Brain microvascular endothelial cell (primary cell): ENCODE results near the gene NEK7.
"Not testable (repeated sequence)": the region's sequence is repeated elsewhere in the genome, so short reads cannot be mapped to it uniquely, and the experiment has no call there.

ENCODE experiments used
- DNase-seq: peaks from one replicate; pipeline ENCODE4 v3.0.0-alpha.2; 2020
- H3K27ac ChIP-seq: fragments of 250-450 bp; sonication (Bioruptor Pico); 2 replicates; pipeline ENCODE4 v1.5.1; 2020; ENCODE audit warnings: mild to moderate bottlenecking, moderate library complexity
- H3K27me3 ChIP-seq: fragments of 250-450 bp; sonication (Bioruptor Pico); replicated peaks from 2 replicates; pipeline ENCODE4 v1.5.1; 2020; ENCODE audit warnings: mild to moderate bottlenecking
- H3K36me3 ChIP-seq: fragments of 250-450 bp; sonication (Bioruptor Pico); replicated peaks from 2 replicates; pipeline ENCODE4 v1.5.1; 2020; ENCODE audit warnings: mild to moderate bottlenecking
- H3K4me3 ChIP-seq: 2 replicates; pipeline ENCODE4 v1.5.1; 2011; ENCODE audit warnings: low read depth, mild to moderate bottlenecking, control low read depth, low read length, moderate library complexity
- CTCF ChIP-seq: IDR thresholded peaks from 2 replicates; pipeline ENCODE4 v1.5.1; 2011; ENCODE audit warnings: low read depth, mild to moderate bottlenecking, moderate library complexity, low read length, control low read depth, inconsistent platforms; ENCODE audit errors: missing control alignments
- in situ Hi-C: cut with HindIII; loops from 2 replicates; pipeline ENCODE4 v1.10.0; 2017; ENCODE audit warnings: low sequenced_read_pairs, low pct_ligation_motif_present

The NEK7 gene

GRCh38 chr1:198300451-198300850 lies 143.7 kb downstream of the NEK7 start:
- TF ChIP-seq CTCF = no peak
- H3K27ac ChIP-seq = no peak overlapping the region
- H3K36me3 ChIP-seq = peaks cover 20% of the 10 kb centered on the region
- H3K4me3 ChIP-seq = no peak overlapping the region
- no peak for DNase-seq
- no peaks in the 10 kb centered on the region for H3K27me3 ChIP-seq
- in situ Hi-C loops = no loop called here

GRCh38 chr1:198304431-198304830 lies 147.6 kb downstream of the NEK7 start:
- TF ChIP-seq CTCF = no peak
- no peak for DNase-seq
- H3K36me3 ChIP-seq = peaks cover 19% of the 10 kb centered on the region
- H3K4me3 ChIP-seq = no peak overlapping the region
- no peaks in the 10 kb centered on the region for H3K27me3 ChIP-seq
- no peak overlapping the region for H3K27ac ChIP-seq
- in situ Hi-C loops = no loop called here

DNA sequence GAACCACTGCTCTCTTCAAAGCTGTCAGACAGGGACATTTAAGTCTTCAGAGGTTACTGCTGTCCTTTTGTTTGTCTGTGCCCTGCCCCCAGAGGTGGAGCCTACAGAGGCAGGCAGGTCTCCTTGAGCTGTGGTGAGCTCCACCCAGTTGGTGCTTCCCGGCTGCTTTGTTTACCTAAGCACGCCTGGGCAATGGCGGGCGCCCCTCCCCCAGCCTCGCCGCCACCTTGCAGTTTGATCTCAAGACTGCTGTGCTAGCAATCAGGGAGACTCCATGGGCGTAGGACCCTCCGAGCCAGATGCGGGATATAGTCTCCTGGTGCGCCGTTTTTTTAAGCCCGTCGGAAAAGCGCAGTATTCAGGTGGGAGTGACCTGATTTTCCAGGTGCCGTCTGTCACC lies 158.0 kb downstream of the NEK7 start:
- in situ Hi-C loops, DNase-seq, H3K27ac ChIP-seq, H3K4me3 ChIP-seq, H3K27me3 ChIP-seq: not testable (repeated sequence)
- peaks cover 18% of the 10 kb centered on the region for H3K36me3 ChIP-seq

- H3K27ac ChIP-seq, in situ Hi-C loops: not testable (repeated sequence)
Measured at GRCh38 chr1:198315331-198315730, 158.5 kb downstream of the NEK7 start.

DNA sequence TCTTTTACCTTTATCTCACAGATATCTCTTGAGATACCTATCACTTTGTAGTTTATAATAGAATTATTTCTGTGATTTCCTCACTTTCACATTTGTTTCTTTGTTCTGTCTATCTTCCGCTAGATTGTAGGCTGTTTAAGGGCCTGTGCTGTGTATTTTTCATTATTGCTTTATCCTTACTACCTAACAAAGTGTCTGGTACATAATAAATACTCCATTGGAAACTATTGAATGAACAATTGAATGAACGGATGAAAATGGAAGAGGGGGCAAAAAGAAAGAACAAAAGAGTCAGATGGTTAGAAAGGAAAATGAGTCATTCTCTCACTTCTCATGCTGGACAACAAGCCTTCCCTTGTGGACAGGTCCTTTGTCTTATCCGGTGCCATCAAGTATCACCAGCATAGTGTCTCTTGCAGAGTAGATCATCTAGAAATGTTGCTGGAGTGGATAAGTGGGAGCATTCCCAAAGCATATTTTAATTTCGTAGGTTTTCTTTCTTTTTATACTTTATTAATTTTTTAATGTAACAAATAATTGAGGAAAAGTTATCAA lies 159.8 kb downstream of the NEK7 start:
- no peak for DNase-seq
- Histone ChIP-seq H3K4me3 (no peak overlapping the region), H3K27me3 (no peaks in the 10 kb centered on the region), H3K36me3 (peaks cover 21% of the 10 kb centered on the region), H3K27ac (no peak overlapping the region)
- no peak for TF ChIP-seq CTCF
- in situ Hi-C loops = no loop called here

More at GRCh38 chr1:198315331-198315730, 158.5 kb downstream of the NEK7 start:
- not testable (repeated sequence) for H3K4me3 ChIP-seq, DNase-seq, H3K27me3 ChIP-seq
- peaks cover 18% of the 10 kb centered on the region for H3K36me3 ChIP-seq

DNA sequence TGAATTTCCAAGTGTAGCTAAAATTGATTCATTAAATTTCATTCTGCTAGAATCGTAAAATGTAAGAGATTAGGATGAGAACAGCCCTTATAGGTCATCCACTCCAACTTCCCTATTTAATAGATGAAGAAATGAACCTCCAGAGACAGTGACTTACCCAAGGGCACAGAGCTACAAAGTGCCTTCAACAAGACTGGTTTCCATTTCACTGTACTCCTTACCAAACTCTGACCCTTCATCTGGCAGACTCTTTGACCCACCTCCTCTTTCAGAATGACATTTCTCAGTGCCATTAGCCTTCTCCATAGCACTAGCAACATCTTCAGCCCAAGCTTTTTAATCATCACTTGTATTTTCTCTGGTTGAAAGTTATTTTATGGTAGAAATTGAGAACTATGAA lies 161.3 kb downstream of the NEK7 start:
- TF ChIP-seq CTCF = no peak
- Histone ChIP-seq H3K4me3 (no peak overlapping the region), H3K27me3 (no peaks in the 10 kb centered on the region), H3K27ac (no peak overlapping the region), H3K36me3 (peaks cover 21% of the 10 kb centered on the region)
- in situ Hi-C loops = no loop called here
- DNase-seq = no peak

GRCh38 chr1:198320759-198321158 lies 164.0 kb downstream of the NEK7 start:
- H3K4me3 ChIP-seq = no peak overlapping the region
- in situ Hi-C loops = no loop called here
- H3K27ac ChIP-seq = no peak overlapping the region
- H3K27me3 ChIP-seq = no peaks in the 10 kb centered on the region
- TF ChIP-seq CTCF = no peak
- H3K36me3 ChIP-seq = peaks cover 15% of the 10 kb centered on the region
- no peak for DNase-seq
